GM19035 (cell line): ENCODE measurements around the gene BMAL1.
"Not testable (repeated sequence)": the region's sequence is repeated elsewhere in the genome, so short reads cannot be mapped to it uniquely, and the experiment has no call there.

ENCODE experiments used
- ATAC-seq: cut with Tn5 transposase; IDR thresholded peaks from one replicate; pipeline ENCODE4 v1.9.1; 2021; ENCODE audit not compliant: unreplicated experiment

Gene BMAL1

GRCh38 chr11:13368041-13368446 lies 90.5 kb downstream of the BMAL1 start:
- no peak for ATAC-seq

DNA sequence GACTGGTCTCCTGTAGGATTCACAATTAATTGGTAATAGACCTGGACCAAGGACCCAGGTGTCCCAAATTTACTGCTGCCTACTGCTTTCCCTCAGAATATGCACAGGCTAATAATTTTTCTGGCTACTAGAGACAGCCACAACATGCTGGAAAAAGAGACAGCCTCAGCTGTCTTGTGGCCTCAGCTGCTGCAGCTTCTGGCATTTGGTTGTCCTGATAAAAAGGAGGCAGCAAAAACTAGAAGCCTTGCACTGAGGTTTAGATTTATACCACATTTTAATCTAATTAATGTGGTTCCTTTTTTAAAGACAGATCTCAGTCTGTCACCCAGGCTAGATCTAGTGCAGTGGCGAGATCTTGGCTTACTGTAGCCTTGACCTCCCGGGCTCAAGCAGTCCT lies 95.6 kb downstream of the BMAL1 start:
- ATAC-seq, result no peak

GRCh38 chr11:13375798-13376197 lies 98.2 kb downstream of the BMAL1 start:
- no peak for ATAC-seq

DNA sequence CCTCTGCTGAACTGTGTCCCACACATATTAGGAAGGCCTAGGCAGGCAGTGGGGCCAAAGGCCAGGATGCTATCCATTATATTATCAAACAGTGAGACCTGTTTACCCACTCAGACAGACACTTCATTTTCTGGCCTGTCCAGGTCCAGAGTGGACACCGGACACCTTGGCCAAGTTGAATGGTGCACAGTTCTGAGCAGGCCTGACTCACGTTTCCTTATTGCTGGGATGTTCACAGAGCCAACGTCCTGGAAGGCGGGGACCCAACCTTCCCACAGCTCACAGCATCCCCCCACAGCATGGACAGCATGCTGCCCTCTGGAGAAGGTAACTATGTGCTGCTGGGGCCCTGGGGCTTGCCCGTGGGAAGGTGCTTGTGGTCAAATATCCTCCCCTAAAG lies 98.8 kb downstream of the BMAL1 start:
- no peak for ATAC-seq

- no peak for ATAC-seq
Observed at GRCh38 chr11:13376838-13377237, 99.2 kb downstream of the BMAL1 start.

DNA sequence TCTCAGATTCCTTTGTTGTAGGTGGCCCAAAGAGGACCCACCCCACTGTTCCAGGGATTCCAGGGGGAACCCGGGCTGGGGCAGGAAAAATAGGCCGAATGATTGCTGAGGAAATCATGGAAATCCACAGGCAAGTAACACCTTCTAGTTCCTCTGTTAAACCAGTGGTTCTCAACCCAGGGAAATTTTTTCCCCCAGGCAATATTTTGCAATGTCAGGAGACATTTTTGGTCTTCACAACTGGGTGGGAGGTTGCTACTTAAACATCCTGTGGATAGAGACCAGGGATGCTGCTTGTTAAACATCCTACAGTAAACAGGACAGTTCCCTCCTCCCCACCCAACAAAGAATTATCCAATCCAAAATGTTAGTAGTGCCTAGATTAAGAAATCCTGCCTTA lies 100.7 kb downstream of the BMAL1 start:
- no peak for ATAC-seq

DNA sequence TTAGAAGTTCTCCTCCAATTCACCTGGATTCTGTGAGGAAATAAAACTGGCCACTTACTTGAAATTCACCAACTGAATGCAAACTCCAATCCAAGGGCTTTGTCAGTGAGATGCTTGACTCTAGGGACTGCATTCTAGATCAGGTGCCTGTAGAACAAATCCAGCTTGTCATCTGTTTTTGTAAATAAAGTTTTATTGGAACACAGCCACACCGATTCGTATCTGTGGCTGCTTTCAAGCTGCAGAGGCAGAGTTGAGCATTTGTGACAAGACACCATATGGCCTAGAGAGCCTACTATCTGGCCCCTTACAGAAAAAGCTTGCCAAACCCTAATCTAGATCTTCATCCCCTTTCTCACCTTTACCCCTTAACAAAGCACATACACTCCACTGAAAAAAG lies 103.1 kb downstream of the BMAL1 start:
- ATAC-seq, result no peak

GRCh38 chr11:13382751-13383150 lies 105.2 kb downstream of the BMAL1 start:
- no peak for ATAC-seq

DNA sequence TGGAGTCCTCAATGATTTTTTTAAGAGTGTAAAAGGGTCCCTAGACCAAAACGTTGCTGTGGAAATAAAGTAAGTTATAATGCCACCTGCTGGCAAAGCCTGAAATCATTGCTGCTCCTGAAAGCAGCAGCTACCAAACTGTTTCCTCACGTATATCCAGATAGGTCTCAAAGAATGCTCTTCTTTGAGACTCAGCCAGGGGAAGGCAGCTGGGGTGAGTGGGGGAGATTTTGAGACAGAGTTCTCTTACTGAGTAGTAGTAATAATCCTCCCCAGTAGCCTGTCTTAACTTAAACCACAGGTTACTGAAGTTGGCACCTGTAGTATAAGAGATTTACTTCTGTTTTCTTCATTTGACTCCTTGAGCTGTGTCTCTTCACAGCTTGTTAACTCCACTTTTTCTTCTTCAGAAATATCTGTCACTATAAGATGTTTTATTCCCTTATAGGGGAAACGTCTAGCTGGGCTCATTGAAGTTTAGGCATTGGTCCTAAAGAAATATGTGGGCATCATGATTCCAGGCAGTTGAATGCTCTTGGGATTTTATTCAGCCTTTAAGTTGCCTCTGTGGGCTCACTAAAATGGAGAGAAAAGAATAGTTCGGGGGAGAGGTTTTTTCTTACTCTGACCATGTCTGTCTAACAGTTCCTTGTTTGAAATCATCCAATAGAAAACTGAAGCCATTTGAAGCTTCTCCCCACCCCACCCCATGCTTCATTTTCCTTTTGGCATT lies 107.5 kb downstream of the BMAL1 start:
- ATAC-seq, result no peak

DNA sequence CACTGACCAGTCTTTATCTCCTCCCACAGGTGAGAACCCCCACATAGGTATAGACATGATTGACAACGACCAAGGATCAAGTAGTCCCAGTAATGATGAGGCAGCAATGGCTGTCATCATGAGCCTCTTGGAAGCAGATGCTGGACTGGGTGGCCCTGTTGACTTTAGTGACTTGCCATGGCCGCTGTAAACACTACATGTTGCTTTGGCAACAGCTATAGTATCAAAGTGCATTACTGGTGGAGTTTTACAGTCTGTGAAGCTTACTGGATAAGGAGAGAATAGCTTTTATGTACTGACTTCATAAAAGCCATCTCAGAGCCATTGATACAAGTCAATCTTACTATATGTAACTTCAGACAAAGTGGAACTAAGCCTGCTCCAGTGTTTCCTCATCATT lies 109.0 kb downstream of the BMAL1 start:
- no peak for ATAC-seq

GRCh38 chr11:13388741-13389140 lies 111.2 kb downstream of the BMAL1 start:
- no peak for ATAC-seq

DNA sequence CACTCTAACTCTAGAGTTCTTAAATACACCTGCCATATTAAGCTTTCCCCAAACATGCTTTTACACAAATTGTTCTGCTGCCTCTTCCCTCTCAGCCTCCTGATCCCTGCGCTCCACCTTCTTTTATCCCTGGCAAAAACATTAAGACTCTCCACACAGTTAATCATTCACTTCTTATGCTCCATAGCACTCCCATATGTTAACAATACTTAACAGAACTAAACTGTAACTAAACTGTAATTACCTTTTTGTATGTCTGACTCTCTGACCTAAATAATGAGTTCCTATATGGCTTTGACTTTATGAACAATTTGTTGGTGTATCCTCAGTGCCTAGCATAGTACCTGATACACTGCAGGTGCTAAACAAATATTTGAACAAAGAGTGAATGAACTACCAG lies 113.6 kb downstream of the BMAL1 start:
- no peak for ATAC-seq

GRCh38 chr11:13398335-13398734 lies 120.7 kb downstream of the BMAL1 start:
- not testable (repeated sequence) for ATAC-seq

- ATAC-seq, result no peak
Observed at GRCh38 chr11:13405220-13405619, 127.6 kb downstream of the BMAL1 start.

DNA sequence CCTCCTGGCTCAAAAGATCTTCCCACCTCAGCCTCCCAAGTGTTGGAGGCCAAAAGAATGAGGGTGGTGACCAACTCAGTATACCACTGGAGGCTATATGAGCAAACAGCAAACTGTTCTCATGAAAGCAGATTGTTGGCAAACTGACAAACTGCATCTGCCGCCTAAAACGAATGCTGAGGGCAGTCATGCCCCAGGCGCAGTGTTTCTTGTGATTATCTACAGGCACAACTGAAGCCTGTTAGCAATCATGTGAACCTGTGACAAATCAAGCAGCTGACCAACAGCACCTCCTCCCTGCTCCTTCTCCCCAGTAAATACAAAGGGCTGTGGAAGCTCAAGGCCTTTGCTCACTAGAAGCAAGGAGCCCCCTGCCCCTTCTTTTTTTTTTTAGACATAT lies 137.6 kb downstream of the BMAL1 start:
- no peak for ATAC-seq

DNA sequence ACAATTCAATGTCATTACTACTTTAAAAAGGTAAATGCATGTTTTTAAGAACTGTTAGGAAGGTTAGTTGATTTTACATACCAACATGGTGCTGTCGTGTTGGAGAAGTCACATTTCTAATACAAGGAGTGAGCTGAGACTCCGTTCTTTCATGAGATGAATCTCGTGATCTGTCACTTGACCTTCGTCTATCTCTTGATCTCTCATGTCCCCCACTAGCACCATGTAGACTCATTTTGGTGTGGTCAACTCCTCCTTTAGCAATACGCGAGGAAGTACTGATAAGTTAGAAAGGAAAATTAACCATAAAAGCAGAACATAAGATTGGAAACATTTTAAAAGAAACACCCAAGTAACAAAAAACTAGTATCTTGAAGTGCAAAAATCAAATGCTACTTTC lies 144.0 kb downstream of the BMAL1 start:
- ATAC-seq, result no peak

GRCh38 chr11:13423372-13423771 lies 145.8 kb downstream of the BMAL1 start:
- ATAC-seq, result no peak

DNA sequence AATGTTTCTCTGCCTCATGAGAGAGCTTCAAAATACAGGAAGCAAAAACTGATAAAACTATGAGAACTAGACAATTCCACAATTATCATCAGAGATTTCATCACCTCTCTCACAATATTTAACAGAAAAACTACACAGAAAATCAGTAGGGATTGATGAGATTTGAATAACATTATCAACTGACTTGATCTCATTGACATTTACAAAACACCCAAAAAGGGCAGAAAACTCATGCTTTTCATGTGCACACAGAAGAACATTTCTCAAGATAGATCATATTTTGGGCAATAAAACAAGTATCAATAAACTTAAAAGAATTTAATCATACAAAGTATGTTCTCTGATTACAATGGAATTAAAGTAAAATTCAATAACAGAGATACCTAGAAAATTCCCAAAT lies 149.8 kb downstream of the BMAL1 start:
- ATAC-seq, result no peak

GRCh38 chr11:13429288-13429687 lies 151.7 kb downstream of the BMAL1 start:
- no peak for ATAC-seq

GRCh38 chr11:13429836-13430235 lies 152.2 kb downstream of the BMAL1 start:
- ATAC-seq, result no peak

GRCh38 chr11:13433437-13433836 lies 155.8 kb downstream of the BMAL1 start:
- ATAC-seq, result no peak

DNA sequence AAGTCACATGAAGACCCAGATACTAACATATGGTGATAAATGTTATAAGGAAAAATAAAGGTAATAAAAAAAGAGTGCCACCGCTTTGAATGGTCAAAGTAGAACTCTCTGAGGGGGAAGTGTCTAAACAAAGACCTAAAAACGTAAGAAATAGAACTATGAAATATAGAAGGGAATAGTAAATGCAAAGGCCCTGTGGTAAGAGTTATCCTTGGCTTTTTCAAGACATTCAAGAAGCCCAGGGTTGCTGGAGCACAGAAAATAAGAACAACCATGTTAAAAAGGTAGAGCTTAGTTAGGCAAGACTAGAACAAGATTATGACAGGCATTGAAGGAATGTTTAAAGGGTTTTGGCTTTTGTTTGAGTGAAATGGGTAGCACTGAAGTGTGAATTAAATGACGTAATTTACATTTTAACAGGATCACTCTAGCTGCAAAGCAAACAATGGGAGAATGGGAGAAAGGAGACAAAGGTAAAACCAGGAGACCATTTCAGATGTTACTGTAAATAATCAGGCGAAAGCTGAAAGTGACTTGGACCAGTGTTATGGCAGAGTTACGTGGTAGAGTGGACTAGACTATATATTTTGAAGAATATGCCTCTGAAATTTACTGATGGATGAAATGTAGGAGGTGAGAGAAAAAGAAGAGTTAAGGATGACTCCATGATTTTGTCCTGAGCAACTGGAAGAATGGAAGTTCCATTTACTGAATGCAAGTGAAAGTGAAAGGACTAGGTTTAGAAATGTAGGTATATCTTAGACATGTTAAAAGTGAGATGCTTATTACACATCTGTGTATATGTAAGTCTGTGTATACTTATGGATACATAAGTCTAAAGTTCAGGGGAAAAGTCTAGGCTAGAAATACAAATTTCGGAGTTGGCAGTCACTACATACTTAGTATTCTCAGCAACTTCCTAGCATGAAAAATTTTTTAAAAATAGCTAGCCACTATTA lies 156.9 kb downstream of the BMAL1 start:
- ATAC-seq, result no peak
